SJCRH30 (cell line): Measurements from ENCODE around the gene ARHGEF37. TPM values are rescaled to one million over a fixed set of nuclear protein-coding genes. Genes with fewer than 3 reads are reported as not detected.

Experiments used
- DNase-seq, 2 experiments: peaks; one replicate each; pipeline ENCODE4 v3.0.0-alpha.2; 2015 to 2020
- H3K27ac ChIP-seq: fragments of 250-450 bp; sonication (Bioruptor Pico); 2 replicates; pipeline ENCODE4 v1.5.1; 2020; ENCODE audit warnings: mild to moderate bottlenecking, moderate library complexity
- H3K27me3 ChIP-seq: fragments of 250-450 bp; sonication (Bioruptor Pico); 2 replicates; pipeline ENCODE4 v1.5.1; 2020; ENCODE audit warnings: mild to moderate bottlenecking, moderate library complexity
- H3K36me3 ChIP-seq: fragments of 250-450 bp; sonication (Bioruptor Pico); 2 replicates; pipeline ENCODE4 v1.5.1; 2020; ENCODE audit warnings: mild to moderate bottlenecking, moderate library complexity
- H3K4me1 ChIP-seq: fragments of 250-450 bp; sonication (Bioruptor Pico); 2 replicates; pipeline ENCODE4 v1.5.1; 2020; ENCODE audit warnings: mild to moderate bottlenecking, moderate library complexity
- H3K4me3 ChIP-seq: fragments of 250-450 bp; sonication (Bioruptor Pico); 2 replicates; pipeline ENCODE4 v1.5.1; 2020; ENCODE audit warnings: mild to moderate bottlenecking, moderate library complexity
- H3K9me3 ChIP-seq: fragments of 250-450 bp; sonication (Bioruptor Pico); replicated peaks from 2 replicates; pipeline ENCODE4 v1.5.1; 2020; ENCODE audit warnings: mild to moderate bottlenecking, moderate library complexity
- total RNA-seq: library from RNA; depleted of rRNA; stranded (reverse); fragments of >200 nt; shearing (Covaris generic); gene quantifications from 2 replicates; pipeline ENCODE4 v1.2.3, GENCODE V29; 2014

The ARHGEF37 gene
- total RNA-seq, 1 experiment from 2014 or later = 0.38 TPM

DNA sequence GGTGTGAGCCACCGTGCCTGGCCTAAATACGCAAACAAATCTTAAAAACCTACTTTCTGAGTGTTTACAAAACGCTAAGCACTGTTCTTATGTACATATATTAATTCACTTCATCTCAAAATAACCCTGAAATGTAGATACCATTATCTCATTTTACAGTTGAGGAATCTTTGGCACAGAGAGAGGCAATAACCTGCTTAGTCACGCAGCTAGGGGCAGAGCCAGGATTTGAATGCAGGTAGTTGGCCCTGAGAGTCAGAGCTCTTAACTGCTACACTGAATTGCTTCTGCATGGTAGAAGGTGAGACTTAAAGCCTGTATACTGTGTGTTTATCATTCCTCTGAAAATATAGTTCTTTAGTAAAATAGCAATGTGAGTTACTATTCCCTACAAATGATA is 21.9 kb downstream of the ARHGEF37 start:
- no peak overlapping the region for H3K27ac ChIP-seq
- H3K4me1 ChIP-seq = peaks cover 11% of the 10 kb centered on the region
- no peak for DNase-seq
- H3K4me3 ChIP-seq = no peak overlapping the region
- no peaks in the 10 kb centered on the region for H3K36me3 ChIP-seq
- H3K9me3 ChIP-seq = no peaks in the 10 kb centered on the region
- H3K27me3 ChIP-seq = no peaks in the 10 kb centered on the region

GRCh38 chr5:149603920-149604319 is 22.6 kb downstream of the ARHGEF37 start:
- no peak overlapping the region for H3K27ac ChIP-seq
- H3K4me1 ChIP-seq = peaks cover 11% of the 10 kb centered on the region
- DNase-seq = no peak
- no peak overlapping the region for H3K4me3 ChIP-seq
- no peaks in the 10 kb centered on the region for H3K36me3 ChIP-seq
- H3K27me3 ChIP-seq = no peaks in the 10 kb centered on the region
- H3K9me3 ChIP-seq = no peaks in the 10 kb centered on the region

DNA sequence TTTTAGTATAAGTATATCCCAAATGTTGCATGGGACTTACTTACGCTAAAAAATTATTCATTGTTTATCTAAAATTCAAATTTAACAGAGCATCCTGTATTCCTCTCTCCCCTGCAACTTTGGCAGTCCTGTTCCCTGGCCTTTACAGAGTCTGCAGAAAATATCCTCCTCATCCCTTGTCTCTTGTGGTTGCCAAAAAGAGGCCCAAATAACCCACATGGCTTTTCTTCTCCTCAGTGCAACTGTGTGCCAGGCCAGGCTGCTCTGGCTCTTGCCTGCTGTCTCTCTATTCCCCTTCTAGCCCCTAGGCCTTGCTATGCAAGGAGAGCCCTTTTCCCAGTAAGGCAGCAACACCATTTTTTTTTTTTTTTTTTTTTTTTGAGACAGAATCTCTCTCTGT is 23.0 kb downstream of the ARHGEF37 start:
- Histone ChIP-seq H3K36me3 (no peaks in the 10 kb centered on the region), H3K4me3 (no peak overlapping the region)

DNA sequence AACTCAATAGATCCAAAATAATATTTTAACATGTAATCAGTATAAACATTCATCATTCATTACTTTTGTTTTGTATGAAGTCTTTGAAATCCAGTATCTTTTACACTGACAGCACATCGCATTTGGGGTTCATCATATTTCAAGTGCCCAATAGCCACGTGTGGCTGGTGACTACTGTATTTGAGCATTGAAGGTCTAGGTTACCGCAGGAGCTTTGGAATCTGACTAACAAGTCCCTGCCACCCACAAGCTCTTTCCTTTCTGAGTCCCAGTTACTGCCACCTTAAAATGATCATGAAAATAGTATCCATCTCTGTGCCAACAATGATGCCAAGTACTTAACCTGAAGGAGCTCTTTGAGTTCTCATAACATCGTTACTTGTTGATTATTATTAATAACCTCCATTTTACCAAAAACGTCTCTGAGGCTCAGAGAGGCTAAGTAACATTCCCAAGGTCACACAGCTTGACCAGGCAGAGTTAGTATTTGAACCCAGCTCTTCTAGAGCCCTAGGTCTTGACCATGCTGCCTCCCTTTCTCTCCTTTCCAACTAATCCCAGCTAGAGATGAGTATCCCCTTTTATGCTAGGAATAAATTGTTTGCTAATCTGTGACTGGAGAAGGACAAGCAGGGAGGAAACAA is 24.2 kb downstream of the ARHGEF37 start:
- DNase-seq = no peak
- Histone ChIP-seq H3K9me3 (no peaks in the 10 kb centered on the region), H3K27me3 (no peaks in the 10 kb centered on the region), H3K36me3 (no peaks in the 10 kb centered on the region), H3K27ac (no peak overlapping the region; the same call in 1 of the 2 replicates), H3K4me1 (peaks cover 11% of the 10 kb centered on the region), H3K4me3 (no peak overlapping the region)

More for the DNA sequence above, 23.0 kb downstream of the ARHGEF37 start:
- Histone ChIP-seq H3K27me3 (no peaks in the 10 kb centered on the region), H3K9me3 (no peaks in the 10 kb centered on the region), H3K4me1 (peaks cover 11% of the 10 kb centered on the region), H3K27ac (no peak overlapping the region)
- no peak for DNase-seq

- Histone ChIP-seq H3K36me3 (no peaks in the 10 kb centered on the region), H3K9me3 (no peaks in the 10 kb centered on the region), H3K27ac (peak overlapping the region; percentile 19; the same call in 1 of the 2 replicates), H3K27me3 (no peaks in the 10 kb centered on the region), H3K4me3 (no peak overlapping the region), H3K4me1 (peaks cover 11% of the 10 kb centered on the region)
- peak; percentile 27 to 31 for DNase-seq
Measured at GRCh38 chr5:149605998-149606724, 24.9 kb downstream of the ARHGEF37 start.

DNA sequence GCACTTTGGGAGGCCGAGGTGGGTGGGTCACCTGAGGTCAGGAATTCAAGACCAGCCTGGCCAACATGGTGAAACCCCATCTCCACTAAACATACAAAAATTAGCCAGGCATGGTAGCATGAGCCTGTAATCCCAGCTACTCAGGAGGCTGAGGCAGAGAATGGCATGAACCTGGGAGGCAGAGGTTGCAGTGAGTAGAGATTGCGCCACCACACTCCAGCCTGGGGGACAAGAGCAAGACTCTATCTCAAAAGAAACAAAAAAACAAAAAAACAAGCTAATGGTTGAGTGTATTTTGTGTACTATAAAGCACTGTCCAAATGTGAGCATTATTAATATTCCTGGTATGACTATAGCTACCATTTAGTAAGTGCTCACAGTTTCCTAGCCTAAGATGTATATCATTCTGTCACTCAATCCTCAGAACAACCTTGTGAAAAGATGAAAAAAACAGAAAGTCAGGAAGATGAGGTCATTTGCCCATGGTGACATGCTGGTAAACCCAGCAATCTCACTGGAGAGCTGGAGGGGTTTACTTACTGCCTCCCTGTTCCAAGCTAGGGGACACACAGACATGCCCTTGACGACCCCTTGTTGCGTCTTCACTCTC is 27.7 kb downstream of the ARHGEF37 start:
- no peaks in the 10 kb centered on the region for H3K27me3 ChIP-seq

GRCh38 chr5:149609640-149610219 is 28.4 kb downstream of the ARHGEF37 start:
- Histone ChIP-seq H3K36me3 (no peaks in the 10 kb centered on the region), H3K9me3 (no peaks in the 10 kb centered on the region), H3K27me3 (no peaks in the 10 kb centered on the region), H3K4me1 (peaks cover 11% of the 10 kb centered on the region), H3K27ac (no peak overlapping the region), H3K4me3 (no peak overlapping the region)
- DNase-seq = no peak

More for the DNA sequence above, 27.7 kb downstream of the ARHGEF37 start:
- H3K4me1 ChIP-seq = peaks cover 11% of the 10 kb centered on the region
- H3K4me3 ChIP-seq = no peak overlapping the region
- no peak overlapping the region for H3K27ac ChIP-seq
- H3K36me3 ChIP-seq = no peaks in the 10 kb centered on the region
- no peaks in the 10 kb centered on the region for H3K9me3 ChIP-seq
- DNase-seq = no peak

GRCh38 chr5:149610589-149611255 is 29.4 kb downstream of the ARHGEF37 start:
- H3K36me3 ChIP-seq = no peaks in the 10 kb centered on the region
- H3K4me3 ChIP-seq = no peak overlapping the region
- no peak overlapping the region for H3K27ac ChIP-seq
- H3K27me3 ChIP-seq = no peaks in the 10 kb centered on the region
- H3K9me3 ChIP-seq = no peaks in the 10 kb centered on the region
- DNase-seq = no peak
- H3K4me1 ChIP-seq = peaks cover 11% of the 10 kb centered on the region

GRCh38 chr5:149611326-149611725 is 30.0 kb downstream of the ARHGEF37 start:
- no peaks in the 10 kb centered on the region for H3K36me3 ChIP-seq
- H3K9me3 ChIP-seq = no peaks in the 10 kb centered on the region
- peaks cover 6% of the 10 kb centered on the region for H3K4me1 ChIP-seq
- no peak overlapping the region for H3K4me3 ChIP-seq
- H3K27ac ChIP-seq = no peak overlapping the region
- peak; percentile 62 to 68 for DNase-seq
- H3K27me3 ChIP-seq = no peaks in the 10 kb centered on the region

DNA sequence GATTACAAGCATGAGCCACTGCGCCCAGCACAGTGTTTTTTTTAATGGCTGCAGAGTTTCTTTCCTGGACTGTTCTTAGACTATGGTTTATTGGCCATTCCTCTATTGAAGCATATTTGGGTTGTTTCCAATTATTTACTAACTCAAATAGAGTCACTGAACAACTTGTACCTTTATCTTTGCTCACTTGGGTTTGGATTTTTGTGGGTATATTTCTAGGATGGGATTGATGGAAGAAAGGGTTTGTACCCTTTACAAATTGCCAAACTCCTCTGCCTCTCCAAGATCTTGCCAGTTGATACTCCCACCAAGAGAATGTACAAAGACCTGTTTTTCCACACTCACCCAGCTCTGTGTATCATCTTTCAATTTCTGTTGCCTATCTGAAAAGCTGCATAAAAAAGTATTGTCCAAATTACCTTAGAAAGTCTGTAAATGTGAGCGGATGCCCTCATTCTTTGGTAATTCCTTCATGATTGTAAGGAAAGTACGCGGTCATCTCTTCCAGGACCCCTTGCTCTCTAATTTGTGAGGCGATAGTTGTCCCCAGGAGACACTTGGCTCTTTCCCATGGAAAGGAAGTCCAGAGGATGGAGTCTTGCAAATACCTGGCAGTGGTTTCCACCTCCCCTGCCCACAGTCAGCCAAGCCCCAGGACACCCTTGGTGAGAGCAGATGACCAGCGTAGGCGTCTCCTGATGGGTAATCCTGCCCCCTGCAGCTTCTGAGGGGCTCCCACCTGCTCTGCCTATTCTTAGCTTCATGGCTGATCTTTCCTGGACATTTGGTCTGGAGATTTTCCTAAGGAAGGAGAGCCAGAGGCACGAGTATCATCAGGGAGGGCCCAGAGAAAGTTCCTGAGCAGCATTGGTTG is 33.0 kb downstream of the ARHGEF37 start:
- no peak for DNase-seq
- no peak overlapping the region for H3K27ac ChIP-seq
- peaks cover 15% of the 10 kb centered on the region for H3K4me1 ChIP-seq
- H3K9me3 ChIP-seq = no peaks in the 10 kb centered on the region
- H3K27me3 ChIP-seq = no peaks in the 10 kb centered on the region
- H3K36me3 ChIP-seq = no peaks in the 10 kb centered on the region
- H3K4me3 ChIP-seq = no peak overlapping the region

GRCh38 chr5:149615976-149616375 is 34.7 kb downstream of the ARHGEF37 start:
- H3K36me3 ChIP-seq = no peaks in the 10 kb centered on the region
- H3K27me3 ChIP-seq = no peaks in the 10 kb centered on the region
- DNase-seq = no peak
- no peaks in the 10 kb centered on the region for H3K9me3 ChIP-seq
- H3K4me3 ChIP-seq = no peak overlapping the region
- no peak overlapping the region for H3K27ac ChIP-seq
- peaks cover 16% of the 10 kb centered on the region for H3K4me1 ChIP-seq

- no peak for DNase-seq
- Histone ChIP-seq H3K36me3 (no peaks in the 10 kb centered on the region), H3K4me1 (peaks cover 16% of the 10 kb centered on the region), H3K27ac (no peak overlapping the region), H3K9me3 (no peaks in the 10 kb centered on the region), H3K4me3 (no peak overlapping the region), H3K27me3 (no peaks in the 10 kb centered on the region)
Measured at GRCh38 chr5:149616727-149617285, 35.5 kb downstream of the ARHGEF37 start.

GRCh38 chr5:149617760-149618306 is 36.5 kb downstream of the ARHGEF37 start:
- Histone ChIP-seq H3K4me1 (peaks cover 16% of the 10 kb centered on the region), H3K4me3 (no peak overlapping the region), H3K9me3 (no peaks in the 10 kb centered on the region), H3K27me3 (no peaks in the 10 kb centered on the region), H3K36me3 (no peaks in the 10 kb centered on the region), H3K27ac (no peak overlapping the region)
- peak; percentile 75 to 81 for DNase-seq
